GM19238 (cell line): Measurements from ENCODE around the gene CAPN12.

Experiments used
- DNase-seq: peaks from one replicate; pipeline ENCODE4 v3.0.0; 2011; ENCODE audit warnings: low spot score; ENCODE audit not compliant: insufficient read length

Gene CAPN12

GRCh38 chr19:38726761-38727301, 17.4 kb downstream of the CAPN12 start:
- DNase-seq, result no peak

- DNase-seq, result no peak
Observed at GRCh38 chr19:38726284-38726673, 18.0 kb downstream of the CAPN12 start.

DNA sequence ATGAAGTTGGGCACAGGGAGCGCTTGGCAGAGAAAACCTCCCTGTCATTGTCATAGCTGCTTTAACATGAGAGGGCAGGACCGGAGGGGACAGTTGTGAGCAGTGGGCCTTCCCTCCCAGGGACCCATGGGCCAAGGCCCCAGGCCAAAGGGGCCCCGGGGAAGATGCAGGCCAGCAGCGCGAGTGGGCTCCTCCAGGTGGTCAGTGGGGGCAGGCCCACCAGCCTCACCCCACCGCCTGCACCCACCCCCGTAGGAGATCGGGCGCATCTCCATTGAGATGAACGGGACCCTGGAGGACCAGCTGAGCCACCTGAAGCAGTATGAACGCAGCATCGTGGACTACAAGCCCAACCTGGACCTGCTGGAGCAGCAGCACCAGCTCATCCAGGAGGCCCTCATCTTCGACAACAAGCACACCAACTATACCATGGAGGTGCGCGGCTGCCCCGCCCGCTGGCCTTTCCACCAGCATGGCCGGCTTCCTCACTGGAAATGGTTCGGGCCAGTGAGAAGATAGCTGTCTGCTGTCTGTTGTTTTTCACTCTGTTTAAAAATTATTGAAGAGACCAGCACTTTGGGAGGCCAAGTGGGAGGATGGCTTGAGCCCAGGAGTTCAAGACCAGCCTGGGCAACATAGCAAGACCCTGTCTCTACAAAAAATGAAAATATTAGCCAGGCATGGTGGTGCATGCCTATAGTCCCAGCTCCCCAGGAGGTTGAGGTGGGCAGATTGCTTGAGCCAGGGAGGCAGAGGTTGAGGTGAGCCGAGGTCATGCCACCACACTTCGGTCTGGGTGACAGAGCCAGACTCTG, 18.6 kb downstream of the CAPN12 start:
- no peak for DNase-seq

DNA sequence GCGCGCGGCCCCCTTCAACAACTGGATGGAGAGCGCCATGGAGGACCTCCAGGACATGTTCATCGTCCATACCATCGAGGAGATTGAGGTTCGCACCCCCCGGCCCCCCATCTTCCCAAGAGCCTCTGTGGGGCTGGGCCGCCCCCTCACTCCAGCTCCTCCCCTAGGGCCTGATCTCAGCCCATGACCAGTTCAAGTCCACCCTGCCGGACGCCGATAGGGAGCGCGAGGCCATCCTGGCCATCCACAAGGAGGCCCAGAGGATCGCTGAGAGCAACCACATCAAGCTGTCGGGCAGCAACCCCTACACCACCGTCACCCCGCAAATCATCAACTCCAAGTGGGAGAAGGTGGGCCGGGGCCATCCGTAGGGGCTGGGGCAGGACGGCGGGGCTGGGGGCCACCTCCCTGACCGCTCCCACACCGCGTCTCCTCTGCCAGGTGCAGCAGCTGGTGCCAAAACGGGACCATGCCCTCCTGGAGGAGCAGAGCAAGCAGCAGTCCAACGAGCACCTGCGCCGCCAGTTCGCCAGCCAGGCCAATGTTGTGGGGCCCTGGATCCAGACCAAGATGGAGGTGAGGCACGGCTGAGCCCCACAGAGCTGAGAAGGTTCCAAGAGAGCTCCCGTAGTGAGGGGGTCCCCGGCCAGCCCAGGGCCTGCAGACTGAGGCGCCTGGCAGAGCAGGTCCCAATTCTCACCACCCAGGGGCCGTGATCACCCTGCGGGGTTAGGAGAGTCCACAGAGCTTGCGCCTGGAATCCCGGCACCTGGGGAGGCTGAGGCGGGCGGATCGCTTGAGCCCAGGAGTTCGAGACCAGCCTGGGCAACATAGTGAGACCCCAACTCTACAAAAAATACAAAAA, 20.1 kb downstream of the CAPN12 start:
- no peak for DNase-seq

DNA sequence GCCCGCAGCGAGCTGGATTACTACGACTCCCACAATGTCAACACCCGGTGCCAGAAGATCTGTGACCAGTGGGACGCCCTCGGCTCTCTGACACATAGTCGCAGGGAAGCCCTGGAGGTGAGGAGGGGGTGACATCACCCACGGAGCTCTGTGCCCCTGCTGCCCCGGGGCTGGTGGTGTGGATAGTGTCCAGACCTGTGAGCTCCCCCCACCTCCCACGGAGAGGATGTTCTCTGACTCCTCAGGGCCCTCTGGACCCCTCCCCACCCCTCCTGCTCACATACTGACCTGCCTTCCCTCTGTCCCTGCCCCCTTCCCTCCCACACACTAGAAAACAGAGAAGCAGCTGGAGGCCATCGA, 20.7 kb downstream of the CAPN12 start:
- DNase-seq, result no peak

DNA sequence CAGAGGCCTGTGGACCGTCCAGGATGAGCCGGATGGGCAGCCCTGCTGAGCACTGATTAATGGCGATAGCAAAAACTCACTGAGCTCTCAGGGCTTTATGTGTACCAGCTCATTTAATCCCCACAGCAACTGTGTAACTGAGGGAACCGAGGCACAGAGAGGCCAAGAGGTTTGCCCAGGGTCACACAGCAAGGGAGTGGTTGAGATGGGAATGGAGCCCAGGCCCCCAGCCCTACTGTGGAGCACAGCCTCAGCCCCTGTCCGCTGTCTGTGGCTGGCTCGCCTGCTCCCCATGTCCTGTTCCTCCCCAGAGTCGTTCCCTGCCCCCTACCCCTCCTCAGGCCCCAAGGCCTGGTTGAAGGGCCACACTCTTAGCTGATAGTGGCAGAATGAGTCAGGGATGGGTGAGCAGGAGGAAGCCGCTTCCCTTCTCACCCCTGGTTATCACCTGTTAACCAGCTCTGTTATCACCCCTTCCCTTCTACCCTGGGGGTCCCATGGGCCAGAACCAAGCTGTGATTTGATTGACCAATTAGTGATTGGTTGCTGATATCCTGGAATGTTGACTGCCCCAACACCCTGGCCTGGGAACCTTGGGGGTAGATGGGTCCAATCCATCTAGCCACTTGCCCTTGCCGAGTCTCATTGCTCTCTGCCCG, 21.2 kb downstream of the CAPN12 start:
- DNase-seq, result no peak

DNA sequence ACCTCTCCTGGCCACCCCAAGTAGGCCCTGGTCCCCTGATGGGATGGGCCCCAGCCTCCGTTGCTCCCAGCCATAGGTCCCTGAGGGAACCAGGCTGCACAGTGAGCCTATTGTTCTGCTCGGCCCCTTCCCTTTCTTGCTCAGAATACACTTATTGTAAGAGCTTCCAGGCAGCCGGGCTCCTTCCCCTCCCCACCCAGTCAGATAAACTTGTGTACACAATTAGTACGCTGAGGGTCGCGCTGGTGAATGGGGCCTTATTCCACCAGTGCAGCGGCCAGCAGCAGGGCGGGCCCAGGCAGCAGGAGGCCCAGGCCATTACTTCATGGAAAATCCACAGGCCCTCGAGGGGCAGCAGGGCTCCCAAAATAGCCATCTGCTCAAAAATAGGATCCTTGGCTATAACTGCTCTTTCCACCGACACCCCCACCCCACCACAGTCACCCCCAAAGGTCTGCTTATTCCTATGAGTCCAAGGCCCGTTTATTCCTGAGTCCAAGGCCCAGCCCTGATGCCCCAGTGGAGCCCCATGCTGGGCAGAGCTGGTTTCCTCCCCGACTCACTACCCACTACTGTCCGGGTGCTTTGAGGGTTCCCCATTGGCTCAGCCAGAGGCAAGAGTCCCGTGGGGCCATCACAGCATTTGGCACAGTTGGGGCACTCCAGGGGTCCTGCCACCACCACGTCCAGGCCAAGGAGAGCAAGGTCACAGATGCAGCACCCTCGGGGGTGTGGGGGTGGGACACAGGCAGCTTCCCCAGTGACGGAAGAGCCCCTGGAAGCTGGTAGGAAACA, 22.1 kb downstream of the CAPN12 start:
- no peak for DNase-seq

DNA sequence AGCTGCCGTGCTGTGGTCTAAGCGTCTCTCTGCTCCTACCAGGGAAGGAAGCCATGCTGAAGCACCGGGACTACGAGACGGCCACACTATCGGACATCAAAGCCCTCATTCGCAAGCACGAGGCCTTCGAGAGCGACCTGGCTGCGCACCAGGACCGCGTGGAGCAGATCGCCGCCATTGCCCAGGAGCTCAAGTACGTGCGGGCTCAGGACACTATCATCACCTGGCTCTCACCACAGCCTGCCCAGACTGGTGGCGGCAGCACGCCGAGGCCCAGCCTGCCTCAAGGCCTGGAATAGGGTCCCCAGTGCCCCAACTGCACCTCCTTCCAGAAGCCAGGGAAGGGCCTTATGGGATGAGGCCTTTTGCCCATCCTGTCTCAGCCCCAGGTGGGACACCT, 22.8 kb downstream of the CAPN12 start:
- DNase-seq, result no peak

DNA sequence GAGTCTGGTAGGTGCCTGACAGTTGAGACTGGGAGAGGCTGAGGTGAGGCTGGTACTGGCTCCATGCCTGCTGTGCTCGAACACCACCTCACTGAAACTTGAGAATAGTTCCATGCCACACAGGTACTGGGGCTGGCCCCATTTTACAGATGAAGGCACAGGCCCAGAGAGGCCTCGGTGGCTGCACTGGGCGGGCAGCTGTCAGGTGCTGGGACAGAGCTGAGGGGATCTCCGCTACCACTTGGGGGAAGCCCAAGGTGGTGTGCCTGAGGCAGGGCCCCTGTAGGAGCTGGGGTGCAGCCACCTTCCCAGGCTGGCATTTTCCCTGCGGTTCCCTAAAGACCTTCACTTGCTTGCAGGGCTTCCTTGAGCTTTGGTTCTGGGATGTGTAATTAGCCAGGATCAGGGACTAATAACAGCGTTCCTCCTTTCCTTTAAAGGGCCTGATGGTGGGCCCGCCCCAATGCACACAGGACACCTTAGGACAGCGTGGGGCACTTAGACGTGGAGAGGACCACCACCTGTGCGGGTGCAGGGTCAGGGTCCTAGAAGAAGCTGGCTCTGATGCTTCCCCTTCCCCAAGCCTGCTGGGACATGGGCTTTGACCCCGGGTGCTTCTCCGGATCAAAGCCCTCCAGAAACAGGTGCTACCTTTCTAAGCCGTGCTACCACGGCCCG, 23.6 kb downstream of the CAPN12 start:
- DNase-seq, result no peak

DNA sequence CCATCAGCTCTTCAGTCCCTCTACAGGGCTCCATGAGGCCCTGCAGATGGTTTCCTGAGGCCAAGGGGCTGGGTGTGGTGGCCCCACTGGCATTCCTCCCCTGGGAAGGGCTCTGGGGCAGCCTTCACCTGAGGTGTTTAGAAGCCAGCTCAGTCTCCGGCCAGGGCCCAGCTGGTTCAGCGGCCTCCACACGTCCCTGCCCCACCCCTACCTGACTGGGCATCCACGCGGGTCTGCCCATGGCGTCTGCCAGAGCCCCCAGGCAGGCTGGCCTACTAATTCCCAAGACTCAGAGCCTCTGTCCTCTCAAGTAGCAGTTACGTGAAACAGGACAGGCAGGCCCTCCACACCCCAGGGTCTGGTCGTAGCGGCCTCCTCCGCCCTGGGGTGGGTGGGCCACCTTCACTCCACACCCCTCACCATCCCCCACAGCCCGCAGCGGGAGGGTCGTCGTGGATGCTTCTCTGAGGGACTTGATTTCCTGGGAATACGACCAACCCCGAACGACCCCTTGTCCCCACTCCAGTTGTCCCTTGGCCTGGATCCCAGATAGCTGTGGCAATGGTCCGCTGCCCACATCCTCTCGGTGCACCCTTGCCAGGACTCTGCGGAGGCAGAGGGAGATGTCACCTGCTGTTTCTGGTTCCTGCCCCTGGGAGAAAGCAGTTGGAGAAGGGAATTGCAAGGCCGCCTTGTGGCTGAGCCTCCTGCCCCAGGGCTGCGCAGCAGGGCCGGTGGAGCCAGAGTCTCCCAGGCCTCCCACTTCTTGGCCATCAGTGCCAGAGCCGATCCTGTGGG, 24.3 kb downstream of the CAPN12 start:
- DNase-seq, result no peak

- no peak for DNase-seq
Observed at GRCh38 chr19:38718747-38719543, 25.3 kb downstream of the CAPN12 start.

GRCh38 chr19:38717855-38718254, 26.4 kb downstream of the CAPN12 start:
- no peak for DNase-seq

GRCh38 chr19:38717051-38717450, 27.2 kb downstream of the CAPN12 start:
- DNase-seq, result no peak

DNA sequence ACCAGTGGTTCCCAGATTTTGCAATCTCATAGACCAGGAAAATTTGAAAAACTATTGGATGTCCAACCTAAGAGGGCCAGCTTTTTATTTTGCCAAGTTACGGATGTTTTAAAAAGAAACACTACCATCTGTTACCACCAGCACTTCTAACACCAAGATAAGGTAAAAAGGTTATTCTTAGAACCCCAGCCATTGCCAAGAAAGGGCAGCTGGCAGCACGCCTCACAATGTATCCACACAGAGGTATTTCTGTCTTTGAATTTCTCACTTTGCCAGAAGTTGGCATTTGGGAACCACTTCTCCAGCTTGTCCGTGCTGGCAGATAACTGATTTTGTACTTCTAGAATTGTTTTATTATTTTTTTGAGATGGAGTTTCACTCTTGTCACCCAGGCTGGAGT, 28.7 kb downstream of the CAPN12 start:
- no peak for DNase-seq

DNA sequence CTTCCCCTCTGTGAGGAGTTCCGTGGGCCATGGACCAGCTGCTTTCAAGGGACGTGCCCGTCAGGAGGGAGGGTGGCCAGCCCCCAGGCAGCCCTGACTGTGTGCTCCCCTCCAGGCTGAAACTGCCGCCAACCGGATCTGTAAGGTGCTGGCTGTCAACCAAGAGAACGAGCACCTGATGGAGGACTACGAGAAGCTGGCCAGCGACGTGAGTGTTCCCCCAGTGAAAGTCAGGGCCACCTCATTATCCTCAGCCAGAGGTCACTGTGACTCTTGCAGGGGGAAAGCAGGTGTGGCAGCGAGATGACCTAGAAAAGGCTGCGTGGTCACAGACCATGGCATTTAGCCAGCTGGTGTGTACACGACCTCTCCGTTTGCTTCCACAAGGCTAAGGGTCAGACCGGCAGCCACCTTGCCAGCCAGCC, 29.9 kb downstream of the CAPN12 start:
- no peak for DNase-seq

- no peak for DNase-seq
Observed at GRCh38 chr19:38713865-38714264, 30.4 kb downstream of the CAPN12 start.

- DNase-seq, result no peak
Observed at GRCh38 chr19:38713227-38713649, 31.0 kb downstream of the CAPN12 start.

DNA sequence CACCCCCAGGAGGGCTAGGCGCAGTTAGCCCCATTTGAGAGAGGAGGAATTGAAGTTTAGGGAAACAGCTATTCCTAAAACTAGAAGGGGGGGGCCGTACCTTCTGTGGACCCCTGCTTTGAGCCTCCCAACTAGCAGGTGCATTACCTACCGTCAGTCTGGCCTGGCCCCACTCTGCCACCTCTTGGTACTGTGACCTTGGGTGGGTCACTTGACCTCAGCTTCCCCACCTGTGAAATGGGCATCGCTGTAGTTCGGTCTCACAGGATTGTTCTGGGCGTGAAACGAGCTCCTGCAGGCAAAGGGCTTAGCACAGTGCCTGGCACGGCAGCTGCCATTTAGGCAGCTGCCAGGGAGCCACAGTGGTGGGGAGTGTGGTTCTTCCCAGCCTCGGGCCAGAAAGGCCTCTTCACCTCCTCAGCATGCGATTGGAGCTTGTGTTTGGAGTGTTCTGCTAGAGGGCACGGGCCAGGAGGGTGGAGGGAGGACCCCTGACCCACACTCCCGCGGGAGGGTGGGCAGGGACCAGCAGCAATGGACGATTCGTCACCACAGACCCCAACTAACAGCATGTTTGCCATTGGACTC, 32.0 kb downstream of the CAPN12 start:
- DNase-seq, result no peak
